NK-92 (cell line): ENCODE measurements around the gene RGR.
A peak's percentile ranks its signal among the peaks of the same experiment; 100 is the strongest.

Experiments used
- DNase-seq: peaks from one replicate; lab custom pipeline; 2025; ENCODE audit not compliant: unreplicated experiment; lab: John Stamatoyannopoulos, UW

RGR gene

GRCh38 chr10:84244651-84245270, at the start of gene RGR:
Gene RGR (plus strand): TSS chr10:84245053. CDS start chr10:84245091, 38 bp downstream.
- no peak for DNase-seq

- DNase-seq: no peak
These were observed 48.8 kb upstream of the RGR start for GRCh38 chr10:84196083-84196482.

- DNase-seq: no peak
These were observed 47.9 kb upstream of the RGR start for GRCh38 chr10:84196941-84197340.

GRCh38 chr10:84197643-84198042, 47.2 kb upstream of the RGR start:
- no peak for DNase-seq

GRCh38 chr10:84198206-84198915, 46.5 kb upstream of the RGR start:
- DNase-seq: no peak

GRCh38 chr10:84200537-84201243, 44.2 kb upstream of the RGR start:
- no peak for DNase-seq

GRCh38 chr10:84201244-84201606, 43.6 kb upstream of the RGR start:
- DNase-seq: no peak

GRCh38 chr10:84201682-84202081, 43.2 kb upstream of the RGR start:
- no peak for DNase-seq

GRCh38 chr10:84202349-84202748, 42.5 kb upstream of the RGR start:
- no peak for DNase-seq

GRCh38 chr10:84204122-84204521, 40.7 kb upstream of the RGR start:
- DNase-seq: no peak

GRCh38 chr10:84204610-84205009, 40.2 kb upstream of the RGR start:
- no peak for DNase-seq

GRCh38 chr10:84205049-84205852, 39.6 kb upstream of the RGR start:
- DNase-seq: peak; percentile 5

GRCh38 chr10:84205853-84206525, 38.9 kb upstream of the RGR start:
- DNase-seq: no peak

- DNase-seq: no peak
These were observed 36.8 kb upstream of the RGR start for GRCh38 chr10:84208023-84208422.

GRCh38 chr10:84211566-84211965, 33.3 kb upstream of the RGR start:
- DNase-seq: no peak

- DNase-seq: no peak
These were observed 32.8 kb upstream of the RGR start for GRCh38 chr10:84212014-84212413.

GRCh38 chr10:84213076-84213475, 31.8 kb upstream of the RGR start:
- DNase-seq: no peak

- no peak for DNase-seq
These were observed 30.7 kb upstream of the RGR start for GRCh38 chr10:84214046-84214572.

GRCh38 chr10:84214612-84215235, 30.1 kb upstream of the RGR start:
- no peak for DNase-seq

- no peak for DNase-seq
These were observed 28.0 kb upstream of the RGR start for GRCh38 chr10:84216834-84217233.
